Transverse colon (tissue), 3 donors: ENCODE data around the gene PRPF39.

Experiments used
- CTCF ChIP-seq, 5 experiments: fragments of 200-600 bp in 3 of 5; fragments of 450-650 bp in 2 of 5; sonication (generic) in 3 of 5; IDR thresholded peaks; 1 replicate in 2 of 5; 2 replicates in 3 of 5; pipeline ENCODE4 v1.5.1; 2016 to 2017; ENCODE audit warnings: antibody characterized with exemption in 5 of 5, inconsistent platforms in 3 of 5, mild to moderate bottlenecking in 2 of 5, moderate library complexity in 1 of 5
- EP300 ChIP-seq: sonication (generic); formaldehyde crosslinking; IDR thresholded peaks from one replicate; pipeline ENCODE4 v1.6.1; 2017; ENCODE audit warnings: antibody characterized with exemption, low read depth

- TF ChIP-seq CTCF (IDR thresholded peaks at IDR 0.05) (no peak), EP300 (no peak)
Observed at GRCh38 chr14:45072126-45072525, 11.8 kb upstream of the PRPF39 start.
